GM19351 (cell line): ENCODE measurements around the gene CDK18.

Source experiments
- ATAC-seq: cut with Tn5 transposase; IDR thresholded peaks from one replicate; pipeline ENCODE4 v1.9.1; 2021; ENCODE audit warnings: mild to moderate bottlenecking, moderate library complexity; ENCODE audit not compliant: unreplicated experiment

CDK18 gene

DNA sequence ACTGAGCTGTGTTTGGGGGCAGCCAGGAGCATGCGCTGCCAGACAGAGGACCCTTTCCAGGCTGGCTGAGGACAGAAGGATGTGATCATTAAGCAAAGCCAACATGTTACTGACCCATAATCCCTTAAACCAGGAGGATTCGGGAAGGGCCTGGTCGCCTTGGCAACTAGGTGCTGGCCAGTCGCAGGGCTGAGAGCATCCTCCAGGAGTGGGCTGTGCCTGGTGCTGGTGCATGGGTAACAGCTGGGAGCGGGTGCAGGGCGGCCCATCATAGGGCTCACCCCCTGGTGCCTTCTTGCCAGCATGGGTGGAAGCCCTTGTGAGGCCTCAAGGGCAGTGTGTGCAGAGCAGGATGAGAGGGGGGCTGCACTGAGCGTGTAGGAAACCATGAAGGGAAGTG, 17.2 kb downstream of the CDK18 start:
- no peak for ATAC-seq

DNA sequence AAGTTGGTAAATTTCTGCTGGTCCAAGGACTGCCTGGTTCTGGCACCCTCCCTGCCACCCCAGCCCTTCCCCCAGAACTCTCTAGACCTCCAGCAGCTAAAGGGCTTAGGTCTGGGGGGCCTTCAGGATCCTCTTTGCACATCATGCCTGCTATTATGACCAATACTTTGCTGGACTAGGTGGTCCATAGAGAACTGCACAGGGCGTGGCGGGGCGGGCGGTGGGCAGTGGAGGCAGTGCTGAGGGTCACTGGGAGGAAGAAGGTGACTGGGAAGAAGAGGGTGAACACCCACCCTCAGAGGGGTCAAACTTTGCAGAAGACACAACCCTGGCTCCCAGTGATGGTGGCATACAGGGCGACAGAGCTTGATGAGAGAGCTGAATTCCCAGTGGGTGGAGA, 18.2 kb downstream of the CDK18 start:
- ATAC-seq: no peak

GRCh38 chr1:205523261-205523890, 18.9 kb downstream of the CDK18 start:
- ATAC-seq: no peak

DNA sequence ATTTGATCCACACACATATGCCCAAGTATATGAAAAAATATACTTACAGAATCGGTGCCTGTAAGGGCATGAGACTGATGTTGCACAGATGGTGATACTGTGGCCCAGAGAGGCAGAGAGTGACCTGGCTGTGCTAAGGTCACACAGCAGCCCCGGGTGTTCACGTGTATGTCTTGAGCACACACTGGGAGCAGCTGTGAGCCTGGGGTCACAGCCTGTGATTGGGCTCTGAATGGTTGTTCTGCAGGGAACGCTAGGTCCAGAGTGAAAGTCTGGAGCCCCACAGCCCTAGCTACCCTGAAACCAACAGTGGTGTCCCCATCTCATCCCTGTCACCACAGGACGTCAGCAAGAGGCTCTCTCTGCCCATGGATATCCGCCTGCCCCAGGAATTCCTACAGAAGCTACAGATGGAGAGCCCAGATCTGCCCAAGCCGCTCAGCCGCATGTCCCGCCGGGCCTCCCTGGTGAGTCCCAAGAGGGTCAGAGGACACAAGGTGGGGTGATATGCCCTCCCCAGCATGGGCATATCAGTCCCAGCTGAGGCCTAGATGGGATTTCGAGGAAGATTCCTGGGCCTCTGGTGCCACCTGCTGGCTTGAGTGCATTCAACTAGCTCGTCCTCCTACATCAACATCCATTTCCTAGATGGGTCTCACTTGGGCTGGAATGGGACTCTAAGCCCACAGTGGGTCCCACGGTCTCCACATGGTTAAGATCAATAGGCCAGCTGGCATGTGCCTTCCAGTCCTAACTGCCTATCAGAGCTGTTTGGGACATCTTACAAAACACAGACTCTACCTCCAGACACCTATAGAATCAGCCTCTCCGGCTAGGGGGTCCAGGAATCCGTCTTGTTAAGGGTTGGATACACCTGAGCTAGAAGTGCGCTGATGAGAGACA, 19.7 kb downstream of the CDK18 start:
- ATAC-seq: no peak

DNA sequence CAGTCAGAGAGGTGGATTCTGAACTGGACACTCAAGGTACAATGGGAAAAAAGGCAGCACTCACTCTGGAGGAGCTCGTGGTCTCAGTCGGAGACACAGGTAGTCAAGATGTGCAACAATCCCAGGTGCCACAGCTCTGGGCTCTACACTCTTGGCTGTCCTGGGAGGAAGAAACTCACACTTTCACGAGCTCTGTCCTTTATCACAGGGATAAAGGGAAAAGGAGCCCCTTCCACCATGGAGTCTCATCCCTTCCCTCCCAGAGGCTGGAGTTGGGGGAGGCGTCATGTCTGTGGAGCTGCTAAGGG, 20.3 kb downstream of the CDK18 start:
- no peak for ATAC-seq

DNA sequence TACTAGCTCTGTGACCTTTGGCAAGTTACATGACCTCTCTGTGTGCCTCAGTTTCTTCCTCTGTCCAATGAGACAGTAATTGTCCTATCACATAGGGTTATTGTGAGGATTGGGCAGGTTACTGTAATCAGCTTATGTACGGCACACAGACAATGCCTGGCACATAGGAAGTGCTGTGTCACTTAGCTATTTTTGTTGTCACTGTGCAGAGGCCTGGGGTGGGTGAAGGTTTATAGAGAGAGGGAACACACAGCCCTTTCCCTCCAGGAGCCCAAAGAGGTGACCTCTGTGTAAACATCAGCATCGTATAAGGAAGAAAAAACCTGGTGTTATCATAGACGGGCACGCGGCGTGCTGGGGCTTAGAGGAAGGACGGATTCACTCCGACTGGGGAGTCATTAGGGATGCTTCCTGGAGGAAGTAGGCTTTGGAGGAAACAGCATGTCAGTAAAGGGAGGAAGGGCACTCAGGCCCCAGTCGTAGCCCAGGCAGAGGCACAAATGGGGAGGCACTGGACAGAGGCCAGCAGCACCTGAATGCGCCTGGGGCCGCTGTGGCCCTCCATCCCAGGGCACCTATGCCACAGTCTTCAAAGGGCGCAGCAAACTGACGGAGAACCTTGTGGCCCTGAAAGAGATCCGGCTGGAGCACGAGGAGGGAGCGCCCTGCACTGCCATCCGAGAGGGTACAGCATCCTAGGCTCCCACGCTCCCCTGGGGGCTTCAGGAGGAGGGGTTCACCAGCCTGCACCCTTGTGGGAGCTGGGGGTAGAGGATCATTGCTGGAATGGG, 21.2 kb downstream of the CDK18 start:
- ATAC-seq: no peak

- ATAC-seq: no peak
Measured at GRCh38 chr1:205526431-205526830, 22.0 kb downstream of the CDK18 start.

DNA sequence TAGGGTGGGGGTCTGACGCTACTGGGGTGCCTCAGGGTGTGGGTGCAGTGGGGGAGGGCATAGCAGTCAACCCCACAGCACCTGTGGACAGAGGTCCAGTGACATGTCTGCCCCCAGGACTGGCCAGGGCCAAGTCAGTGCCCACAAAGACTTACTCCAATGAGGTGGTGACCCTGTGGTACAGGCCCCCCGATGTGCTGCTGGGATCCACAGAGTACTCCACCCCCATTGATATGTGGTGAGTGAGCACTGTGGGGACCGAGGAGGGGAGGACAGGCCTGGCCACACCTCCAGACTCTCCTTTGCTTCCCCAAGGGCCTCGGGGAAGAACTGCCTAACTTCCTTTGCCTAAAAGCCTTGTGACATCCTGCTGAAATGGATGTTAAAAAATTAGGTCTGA, 23.5 kb downstream of the CDK18 start:
- ATAC-seq: no peak

DNA sequence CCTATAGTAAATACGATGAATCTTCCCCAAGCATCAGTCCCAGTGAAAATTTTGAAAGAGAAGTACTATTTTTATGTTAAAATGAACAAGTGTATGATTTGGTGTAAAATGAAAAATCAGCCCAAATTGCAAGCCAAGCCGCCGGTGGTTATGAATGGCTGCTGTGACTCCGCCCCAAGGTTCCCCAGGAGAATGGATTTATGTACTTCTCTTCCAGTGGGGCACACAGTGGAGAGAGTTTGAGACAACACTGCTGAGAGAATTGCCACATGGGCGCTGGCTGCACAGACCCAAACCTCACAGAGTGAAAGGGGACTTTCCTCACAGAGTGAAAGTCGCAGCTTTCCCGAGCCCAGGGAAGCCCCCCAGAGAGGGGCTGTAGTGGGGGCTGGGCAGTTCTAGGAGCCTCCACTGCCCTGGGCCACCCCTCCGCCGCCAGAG, 24.0 kb downstream of the CDK18 start:
- no peak for ATAC-seq

DNA sequence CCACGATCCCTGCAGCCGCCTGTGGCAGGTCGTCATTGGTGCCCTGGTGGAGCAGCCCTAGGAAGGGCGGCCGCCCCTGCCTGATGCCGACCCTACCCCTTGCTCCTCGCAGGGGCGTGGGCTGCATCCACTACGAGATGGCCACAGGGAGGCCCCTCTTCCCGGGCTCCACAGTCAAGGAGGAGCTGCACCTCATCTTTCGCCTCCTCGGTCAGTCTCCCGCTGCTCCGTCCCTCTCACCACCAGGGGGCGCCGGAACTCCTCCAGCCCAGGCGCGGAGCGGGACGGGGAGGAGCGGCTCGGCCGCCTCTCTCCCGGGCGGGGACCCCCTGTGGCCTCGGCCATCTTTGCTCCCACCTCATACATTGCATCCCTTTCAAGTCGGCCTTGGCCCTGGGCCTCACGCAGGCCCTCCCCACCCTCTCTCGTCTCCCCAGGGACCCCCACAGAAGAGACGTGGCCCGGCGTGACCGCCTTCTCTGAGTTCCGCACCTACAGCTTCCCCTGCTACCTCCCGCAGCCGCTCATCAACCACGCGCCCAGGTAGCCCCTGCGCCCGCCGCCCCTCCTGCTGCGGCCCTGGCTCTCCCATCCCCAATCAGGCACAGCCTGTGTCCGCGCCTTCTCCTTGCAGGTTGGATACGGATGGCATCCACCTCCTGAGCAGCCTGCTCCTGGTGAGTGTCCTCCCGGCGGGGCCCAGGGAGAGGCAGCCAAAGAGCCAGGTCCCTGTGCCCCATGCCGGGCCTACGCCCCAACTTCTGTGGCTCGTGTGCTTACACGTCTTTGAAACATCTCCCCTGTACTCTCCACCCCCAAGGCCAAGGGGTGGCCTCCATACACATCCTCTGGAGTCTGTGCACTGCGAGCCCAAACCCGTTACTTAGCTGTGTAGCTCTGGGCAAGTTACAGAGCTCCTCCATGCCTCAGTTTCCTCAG, 24.7 kb downstream of the CDK18 start:
- ATAC-seq: no peak

DNA sequence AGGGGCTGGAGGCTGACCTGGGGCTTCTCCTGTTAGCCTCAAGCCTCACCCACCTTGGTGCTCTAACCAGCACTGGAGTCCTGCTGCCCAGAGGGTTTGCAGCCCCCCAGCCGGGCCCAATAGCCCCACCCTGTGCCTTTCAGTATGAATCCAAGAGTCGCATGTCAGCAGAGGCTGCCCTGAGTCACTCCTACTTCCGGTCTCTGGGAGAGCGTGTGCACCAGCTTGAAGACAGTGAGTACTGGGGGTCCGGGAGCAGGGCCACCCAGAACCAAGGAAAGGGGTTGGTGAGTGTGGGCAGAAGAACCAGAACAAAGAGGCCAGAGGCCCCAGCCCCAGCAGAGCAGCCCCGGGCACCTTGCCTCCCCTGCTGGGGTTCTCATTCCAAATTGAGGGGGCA, 25.6 kb downstream of the CDK18 start:
- ATAC-seq: no peak

DNA sequence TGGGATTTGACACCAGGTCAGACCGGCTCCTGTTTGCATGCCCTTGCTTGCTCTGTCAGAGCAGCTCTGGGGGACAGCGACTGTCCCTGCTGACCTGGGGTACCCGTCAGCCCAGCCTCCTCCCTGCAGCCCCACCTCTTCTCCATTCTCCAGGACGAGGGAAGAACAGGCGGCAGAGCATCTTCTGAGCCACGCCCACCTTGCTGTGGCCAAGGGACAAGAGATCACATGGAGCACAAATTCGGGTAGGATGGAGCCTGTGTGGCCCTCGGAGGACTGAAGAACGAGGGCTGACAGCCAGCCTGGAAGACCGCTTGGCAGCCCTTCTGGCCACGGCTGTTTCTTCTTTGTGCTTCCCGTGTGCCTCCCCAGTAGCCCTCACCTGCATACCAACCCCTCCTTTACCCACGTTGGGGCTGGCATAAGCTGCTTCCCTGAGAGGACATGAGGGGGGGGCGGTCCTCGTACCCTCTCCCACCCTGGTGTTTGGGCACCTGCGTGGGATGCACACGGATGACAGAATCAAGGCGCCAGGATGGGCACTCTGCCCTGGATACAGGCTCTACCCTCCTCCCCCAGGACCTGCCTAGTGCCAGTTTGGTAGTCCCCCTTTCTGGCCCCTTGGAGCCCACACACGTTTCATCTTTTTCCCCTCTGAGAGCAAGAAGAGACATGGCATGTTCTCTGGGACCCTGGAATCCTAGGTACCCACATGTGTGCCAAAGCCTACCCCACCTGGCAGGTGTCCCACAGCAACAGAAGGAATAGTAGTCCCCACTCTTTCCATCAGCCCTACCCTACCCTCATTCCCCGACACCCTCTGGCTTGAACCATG, 26.9 kb downstream of the CDK18 start:
- ATAC-seq: no peak

GRCh38 chr1:205532026-205532898, 27.8 kb downstream of the CDK18 start:
- ATAC-seq: no peak

- ATAC-seq: no peak
Measured at GRCh38 chr1:205532996-205533735, 28.7 kb downstream of the CDK18 start.

DNA sequence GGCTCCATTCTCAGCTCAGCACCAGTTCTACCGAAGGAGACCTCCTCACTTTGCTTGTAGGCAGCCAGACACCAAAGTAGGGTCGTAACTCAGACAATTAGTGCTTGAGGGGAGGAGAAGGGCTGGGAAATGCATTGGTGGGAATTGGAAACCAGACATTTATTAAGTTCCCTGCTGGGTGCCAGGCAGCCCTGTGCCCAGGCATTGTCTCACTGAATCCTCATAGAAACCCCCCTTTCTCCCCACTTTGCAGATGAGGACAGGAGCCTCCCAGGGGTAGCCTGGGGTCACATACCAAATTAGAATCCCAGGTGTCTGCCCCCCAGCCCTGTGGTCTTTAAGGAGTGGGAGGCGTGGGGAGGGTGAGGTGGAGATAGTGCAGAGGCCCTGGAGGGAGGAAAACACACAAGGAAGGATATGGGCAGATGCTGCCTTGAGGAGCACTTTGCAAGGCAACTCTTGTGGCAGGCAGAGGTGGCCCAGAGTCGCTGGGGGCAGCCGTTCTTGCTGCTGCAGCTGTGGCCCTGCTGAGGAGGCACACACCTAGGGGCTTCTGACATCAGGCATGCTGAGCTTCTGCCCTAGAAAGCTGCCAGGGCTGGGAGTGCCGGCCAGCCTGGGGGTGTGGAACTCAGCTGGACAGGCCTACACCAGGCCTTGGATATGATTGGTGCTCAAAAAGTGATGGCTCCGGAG, 29.4 kb downstream of the CDK18 start:
- ATAC-seq: no peak

- ATAC-seq: no peak
Measured at GRCh38 chr1:205534444-205534985, 30.0 kb downstream of the CDK18 start.

DNA sequence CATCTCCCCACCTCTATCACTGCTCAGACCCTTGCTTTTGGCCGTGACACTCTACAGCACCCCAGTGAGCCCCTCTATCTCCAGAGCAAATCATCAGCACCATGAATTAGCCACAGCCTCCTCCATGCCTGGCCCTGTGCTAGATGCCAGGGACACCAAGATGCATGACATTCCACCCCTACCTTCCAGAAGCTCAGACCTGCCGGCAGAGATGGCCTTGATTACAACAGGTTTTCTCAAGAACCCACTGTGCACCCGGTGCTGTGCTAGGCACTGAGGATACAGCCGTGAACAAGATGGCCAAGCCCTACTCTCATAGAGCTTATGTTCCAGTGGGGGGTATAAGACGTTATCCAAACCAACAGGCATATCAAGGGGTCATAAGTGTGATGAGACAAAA, 30.6 kb downstream of the CDK18 start:
- no peak for ATAC-seq
